ENCODE data around the gene KCNJ3. TPM values are rescaled to one million over a fixed set of nuclear protein-coding genes. Genes with fewer than 3 reads are reported as not detected.

The KCNJ3 gene
- total and polyA plus RNA-seq, 9 of the 15 experiments (the other 6 are each of a cell fraction or from before 2014, with no cell fraction given): not detected

DNA sequence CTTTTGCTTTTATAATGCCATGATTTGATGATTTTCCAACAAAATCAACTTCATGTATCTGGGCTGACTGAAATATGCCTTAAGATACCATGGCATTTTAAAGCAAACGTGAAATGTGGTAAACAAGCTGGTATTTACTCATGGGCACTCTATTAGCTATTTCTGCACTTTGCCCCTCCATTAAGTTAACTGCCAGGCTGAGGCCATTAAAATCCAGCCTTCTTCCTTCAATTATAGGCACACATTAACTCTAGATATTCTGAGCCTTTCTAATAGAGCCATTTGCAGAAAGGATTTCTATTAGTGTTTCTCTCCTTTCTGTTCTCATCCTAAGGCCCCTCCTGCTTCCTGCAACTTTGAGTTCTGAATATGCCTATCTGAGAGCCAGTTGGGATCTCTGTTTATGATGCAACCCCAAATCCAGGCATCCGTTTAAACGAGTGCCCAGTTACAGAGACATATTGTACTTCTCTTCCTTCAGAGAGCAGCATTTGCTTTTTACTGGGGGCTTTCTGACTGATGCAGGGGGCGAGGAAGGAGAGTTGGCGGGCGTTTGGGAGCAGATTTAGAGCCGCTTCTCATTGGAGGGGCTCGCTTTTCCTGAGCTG is 1.6 kb upstream of the KCNJ3 start:
- no peak overlapping the region for H2AFZ ChIP-seq (ENCODE audit: low read depth, low read length)
- H3K9me1 ChIP-seq (ENCODE audit: control insufficient read depth, insufficient read depth, low read length): no peaks in the 10 kb centered on the region
- in situ Hi-C loops (cut with MboI) (no loop called here), intact Hi-C loops (cut with micrococcal nuclease) (no loop called here)
- CTCF ChIA-PET (ENCODE audit: low intra/inter-chr PET ratio): no interaction called here
- FAIRE-seq: no peak
- H3K4me3 ChIP-seq: no peak overlapping the region
- no peaks in the 10 kb centered on the region for H3K9me3 ChIP-seq (replicated peaks; ENCODE audit: control insufficient read depth, insufficient read depth, low read depth, low read length)
- WGBS (ENCODE audit: insufficient coverage, low coverage, missing lambda C conversion rate): under 1% methylated on average over 8 of the region's 8 CpGs
- no peaks in the 10 kb centered on the region for H3K79me2 ChIP-seq (ENCODE audit: control insufficient read depth, insufficient read depth, low read length)
- POLR2A ChIA-PET: no interaction called here
- no peak for TF ChIP-seq ETV5 (CRISPR knock-in tag; IDR thresholded peaks at IDR 0.05; ENCODE audit: low read depth)
- TF ChIP-seq CBFA2T3 (IDR thresholded peaks at IDR 0.05): no peak
- no peak for TF ChIP-seq POLR2B (IDR thresholded peaks at IDR 0.05; ENCODE audit: low read depth, partially characterized antibody)
- TF ChIP-seq PHB2 (IDR thresholded peaks at IDR 0.05; ENCODE audit: low read depth): no peak
- no peak for TF ChIP-seq TFAM (CRISPR knock-in tag; conservative IDR thresholded peaks at IDR 0.05)
- TF ChIP-seq, protein P1, sequence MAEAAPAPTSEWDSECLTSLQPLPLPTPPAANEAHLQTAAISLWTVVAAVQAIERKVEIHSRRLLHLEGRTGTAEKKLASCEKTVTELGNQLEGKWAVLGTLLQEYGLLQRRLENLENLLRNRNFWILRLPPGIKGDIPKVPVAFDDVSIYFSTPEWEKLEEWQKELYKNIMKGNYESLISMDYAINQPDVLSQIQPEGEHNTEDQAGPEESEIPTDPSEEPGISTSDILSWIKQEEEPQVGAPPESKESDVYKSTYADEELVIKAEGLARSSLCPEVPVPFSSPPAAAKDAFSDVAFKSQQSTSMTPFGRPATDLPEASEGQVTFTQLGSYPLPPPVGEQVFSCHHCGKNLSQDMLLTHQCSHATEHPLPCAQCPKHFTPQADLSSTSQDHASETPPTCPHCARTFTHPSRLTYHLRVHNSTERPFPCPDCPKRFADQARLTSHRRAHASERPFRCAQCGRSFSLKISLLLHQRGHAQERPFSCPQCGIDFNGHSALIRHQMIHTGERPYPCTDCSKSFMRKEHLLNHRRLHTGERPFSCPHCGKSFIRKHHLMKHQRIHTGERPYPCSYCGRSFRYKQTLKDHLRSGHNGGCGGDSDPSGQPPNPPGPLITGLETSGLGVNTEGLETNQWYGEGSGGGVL (CRISPR knock-in tag; IDR thresholded peaks at IDR 0.05): no peak
- TF ChIP-seq ZNF41 (CRISPR knock-in tag; conservative IDR thresholded peaks at IDR 0.05): no peak
- TF ChIP-seq, protein P2, sequence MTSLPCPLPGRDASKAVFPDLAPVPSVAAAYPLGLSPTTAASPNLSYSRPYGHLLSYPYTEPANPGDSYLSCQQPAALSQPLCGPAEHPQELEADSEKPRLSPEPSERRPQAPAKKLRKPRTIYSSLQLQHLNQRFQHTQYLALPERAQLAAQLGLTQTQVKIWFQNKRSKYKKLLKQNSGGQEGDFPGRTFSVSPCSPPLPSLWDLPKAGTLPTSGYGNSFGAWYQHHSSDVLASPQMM (CRISPR knock-in tag; IDR thresholded peaks at IDR 0.05): no peak
- no peak for DNase-seq (ENCODE audit: extremely low read depth in 1 of 4, low spot score in 3 of 4)
- no peak overlapping the region for H3K27ac ChIP-seq (ENCODE audit: extremely low read depth, low read depth, low read length)
- no peak for ATAC-seq
- BruUV-seq (replicated peaks): no TSS peak
- no peaks in the 10 kb centered on the region for H4K20me1 ChIP-seq (replicated peaks; ENCODE audit: control insufficient read depth, insufficient read depth, low read length)
- H3K4me2 ChIP-seq (ENCODE audit: insufficient read depth, low read length): no peak overlapping the region
- no peaks in the 10 kb centered on the region; a peak in 1 of 5 replicates for H3K4me1 ChIP-seq (replicated peaks in 1 of 2; ENCODE audit: control insufficient read depth in 2 of 2, insufficient read depth in 2 of 2, low read length in 2 of 2)
- no peaks in the 10 kb centered on the region for H3K36me3 ChIP-seq (ENCODE audit: control insufficient read depth, insufficient read depth, low read length)
- H3K27me3 ChIP-seq (ENCODE audit: control insufficient read depth in 2 of 2, insufficient read depth in 2 of 2, low read length in 2 of 2): no peaks in the 10 kb centered on the region
- no peak overlapping the region for H3K9ac ChIP-seq (ENCODE audit: insufficient read depth in 1 of 2, low read depth in 2 of 2, low read length in 2 of 2)
